Stimulated activated CD8-positive, alpha-beta memory T cell treated with anti-CD3 and anti-CD28 coated beads, Interleukin-7, amount 100 ng/mL, for 48 hours (primary cell): ENCODE data around the gene SH3PXD2B.

Experiments
- DNase-seq, 2 donors: peaks; one replicate each; pipeline ENCODE4 v3.0.0-alpha.2; 2020; ENCODE audit warnings: low read depth in 1 of 2; ENCODE audit errors: extremely low read depth in 1 of 2

Gene SH3PXD2B

GRCh38 chr5:172281346-172281745 is 173.0 kb downstream of the SH3PXD2B start:
- no peak for DNase-seq

- no peak for DNase-seq
These were observed 173.4 kb downstream of the SH3PXD2B start for GRCh38 chr5:172280929-172281328.

GRCh38 chr5:172280317-172280716 is 174.0 kb downstream of the SH3PXD2B start:
- no peak for DNase-seq

- DNase-seq: no peak
These were observed 176.0 kb downstream of the SH3PXD2B start for GRCh38 chr5:172278356-172278755.

GRCh38 chr5:172276214-172276613 is 178.1 kb downstream of the SH3PXD2B start:
- no peak for DNase-seq
